Type B pancreatic cell (in vitro differentiated cells): ENCODE data around the gene PLPP3. TPM values are rescaled to one million over a fixed set of nuclear protein-coding genes. Genes with fewer than 3 reads are reported as not detected.

Experiments used
- DNase-seq: peaks from one replicate; pipeline ENCODE4 v3.0.0; 2021; ENCODE audit warnings: mixed read lengths; ENCODE audit not compliant: unreplicated experiment; ENCODE audit errors: extremely low spot score
- H3K27ac Mint-ChIP-seq: 2 replicates; pipeline ENCODE4 v1.8.0; 2021; ENCODE audit warnings: mild to moderate bottlenecking, mixed read lengths
- H3K27me3 Mint-ChIP-seq: 2 replicates; pipeline ENCODE4 v1.8.0; 2021; ENCODE audit warnings: mixed read lengths
- H3K36me3 Mint-ChIP-seq: 2 replicates; pipeline ENCODE4 v1.8.0; 2021; ENCODE audit warnings: mixed read lengths
- H3K4me1 Mint-ChIP-seq: one replicate; pipeline ENCODE4 v1.8.0; 2021; ENCODE audit warnings: mixed read lengths; ENCODE audit not compliant: unreplicated experiment
- H3K4me3 Mint-ChIP-seq: 2 replicates; pipeline ENCODE4 v1.8.0; 2021; ENCODE audit warnings: mild to moderate bottlenecking, mixed read lengths
- H3K9me3 Mint-ChIP-seq: 2 replicates; pipeline ENCODE4 v1.8.0; 2021; ENCODE audit warnings: mixed read lengths
- total RNA-seq: library from RNA; stranded (reverse); gene quantifications from 2 replicates; pipeline ENCODE4 v1.2.1, GENCODE V29; 2021; ENCODE audit warnings: low replicate concordance
- TF ChIP-seq, protein P1 (sequence below): fragments of 200-600 bp; sonication (generic); conservative IDR thresholded peaks from 2 replicates; pipeline ENCODE4 v1.5.0; 2021; ENCODE audit warnings: antibody characterized with exemption, mild to moderate bottlenecking

Gene PLPP3
- total RNA-seq, 1 donor from 2014 or later: 79.0 TPM

DNA sequence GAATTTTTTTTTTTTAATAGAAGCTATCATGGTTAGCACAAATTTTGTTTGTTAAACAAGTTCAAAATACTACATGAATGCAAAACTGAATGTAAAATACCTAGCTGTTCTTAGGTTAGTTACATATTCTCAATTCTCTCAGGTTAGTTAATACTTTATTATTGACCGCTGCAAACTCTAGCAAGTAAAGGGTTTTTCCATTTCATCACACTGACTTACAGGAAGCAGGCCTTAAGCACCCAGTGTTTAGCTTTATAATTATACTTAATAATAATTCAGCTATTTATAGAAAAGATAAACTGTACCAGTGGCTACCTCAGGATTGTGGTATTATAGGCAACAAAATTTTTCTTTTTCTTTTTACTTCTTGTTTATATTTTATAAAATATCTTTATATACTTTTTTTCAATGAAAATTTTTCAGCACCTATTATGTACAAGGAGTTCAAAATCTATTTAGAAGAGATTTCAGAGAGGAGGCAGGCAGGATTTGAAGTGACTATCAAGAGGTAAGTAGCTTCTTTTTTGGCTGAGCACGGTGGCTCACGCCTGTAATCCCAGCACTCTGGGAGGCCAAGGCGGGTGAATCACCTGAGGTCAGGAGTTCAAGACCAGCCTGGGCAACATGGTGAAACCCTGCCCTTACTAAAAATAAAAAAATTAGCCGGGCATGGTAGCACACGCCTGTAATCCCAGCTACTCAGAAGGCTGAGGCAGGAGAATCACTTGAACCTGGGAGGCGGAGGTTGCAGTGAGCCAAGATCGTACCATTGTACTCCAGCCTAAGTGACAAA, 17.9 kb downstream of the PLPP3 start:
- H3K36me3 Mint-ChIP-seq: peaks cover 20% of the 10 kb centered on the region
- H3K4me3 Mint-ChIP-seq: no peak overlapping the region
- no peak overlapping the region for H3K27ac Mint-ChIP-seq
- H3K9me3 Mint-ChIP-seq: no peaks in the 10 kb centered on the region
- no peaks in the 10 kb centered on the region for H3K27me3 Mint-ChIP-seq
- DNase-seq: no peak
- TF ChIP-seq, protein P1, sequence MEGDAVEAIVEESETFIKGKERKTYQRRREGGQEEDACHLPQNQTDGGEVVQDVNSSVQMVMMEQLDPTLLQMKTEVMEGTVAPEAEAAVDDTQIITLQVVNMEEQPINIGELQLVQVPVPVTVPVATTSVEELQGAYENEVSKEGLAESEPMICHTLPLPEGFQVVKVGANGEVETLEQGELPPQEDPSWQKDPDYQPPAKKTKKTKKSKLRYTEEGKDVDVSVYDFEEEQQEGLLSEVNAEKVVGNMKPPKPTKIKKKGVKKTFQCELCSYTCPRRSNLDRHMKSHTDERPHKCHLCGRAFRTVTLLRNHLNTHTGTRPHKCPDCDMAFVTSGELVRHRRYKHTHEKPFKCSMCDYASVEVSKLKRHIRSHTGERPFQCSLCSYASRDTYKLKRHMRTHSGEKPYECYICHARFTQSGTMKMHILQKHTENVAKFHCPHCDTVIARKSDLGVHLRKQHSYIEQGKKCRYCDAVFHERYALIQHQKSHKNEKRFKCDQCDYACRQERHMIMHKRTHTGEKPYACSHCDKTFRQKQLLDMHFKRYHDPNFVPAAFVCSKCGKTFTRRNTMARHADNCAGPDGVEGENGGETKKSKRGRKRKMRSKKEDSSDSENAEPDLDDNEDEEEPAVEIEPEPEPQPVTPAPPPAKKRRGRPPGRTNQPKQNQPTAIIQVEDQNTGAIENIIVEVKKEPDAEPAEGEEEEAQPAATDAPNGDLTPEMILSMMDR: no peak
- peaks cover 67% of the 10 kb centered on the region for H3K4me1 Mint-ChIP-seq

DNA sequence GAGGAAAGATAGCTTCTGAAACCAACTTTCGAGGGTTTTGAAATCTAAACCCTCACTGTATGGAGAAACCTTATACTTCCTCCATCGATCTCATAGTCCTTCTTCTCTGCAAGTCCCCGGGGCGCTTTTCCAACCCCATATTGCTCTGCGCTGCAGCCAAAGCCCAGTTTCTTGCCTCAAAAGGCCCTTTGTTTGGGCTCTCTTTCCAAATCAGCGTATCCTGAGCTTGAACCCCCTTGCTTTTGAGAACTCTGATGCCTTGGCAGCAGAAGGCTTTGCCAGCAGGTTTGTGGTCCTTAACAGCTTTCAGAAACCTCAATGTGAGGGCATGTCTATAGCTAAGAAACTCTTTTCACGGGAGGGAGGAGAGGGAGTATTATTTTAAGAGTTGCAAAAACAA, 21.6 kb downstream of the PLPP3 start:
- Mint-ChIP-seq H3K4me3 (no peak overlapping the region), H3K4me1 (peaks cover 54% of the 10 kb centered on the region), H3K36me3 (peaks cover 21% of the 10 kb centered on the region), H3K9me3 (no peaks in the 10 kb centered on the region), H3K27me3 (no peaks in the 10 kb centered on the region), H3K27ac (no peak overlapping the region)
- DNase-seq: no peak
- TF ChIP-seq, protein P1: no peak

DNA sequence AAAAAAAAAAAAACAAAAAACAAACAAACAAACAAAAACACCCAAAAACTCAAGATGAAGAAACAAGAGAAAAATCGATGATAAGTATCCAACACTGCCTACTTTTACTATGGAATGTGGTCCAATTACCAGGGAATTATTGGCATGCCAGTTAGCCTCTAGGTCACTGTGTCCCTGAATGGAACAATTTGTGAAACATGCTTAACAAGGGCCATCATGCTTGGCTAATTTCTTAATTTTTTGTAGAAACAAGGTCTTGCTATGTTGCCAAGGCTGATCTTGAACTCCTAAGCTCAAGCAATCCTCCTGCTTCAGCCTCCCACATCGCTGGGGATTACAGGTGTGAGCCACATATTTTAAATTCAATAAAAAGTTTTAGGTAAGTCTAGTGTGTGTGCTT, 23.9 kb downstream of the PLPP3 start:
- Mint-ChIP-seq H3K4me1 (peaks cover 52% of the 10 kb centered on the region), H3K27me3 (no peaks in the 10 kb centered on the region), H3K9me3 (no peaks in the 10 kb centered on the region), H3K27ac (no peak overlapping the region), H3K36me3 (peaks cover 21% of the 10 kb centered on the region), H3K4me3 (no peak overlapping the region)
- TF ChIP-seq, protein P1: no peak
- no peak for DNase-seq

DNA sequence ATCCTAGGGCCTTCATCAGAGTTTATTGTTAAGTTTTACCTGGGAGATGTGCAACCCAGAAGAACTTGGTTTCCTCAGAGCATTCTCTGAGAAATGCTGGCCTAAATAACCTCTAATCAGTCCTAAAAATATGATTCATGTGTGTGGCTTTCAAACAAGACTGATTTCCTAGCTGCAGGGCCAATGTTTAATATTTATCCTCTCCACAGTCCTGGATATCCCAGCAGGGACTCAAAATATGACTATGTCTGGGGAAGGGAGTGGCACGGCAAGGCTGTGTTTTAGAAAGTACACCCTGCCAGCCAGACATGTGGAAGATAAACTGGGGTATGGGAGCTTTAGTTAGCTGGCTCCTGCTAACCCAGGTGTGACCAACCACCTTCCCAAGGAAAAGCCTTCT, 26.3 kb downstream of the PLPP3 start:
- H3K9me3 Mint-ChIP-seq: no peaks in the 10 kb centered on the region
- DNase-seq: no peak
- H3K4me1 Mint-ChIP-seq: peaks cover 56% of the 10 kb centered on the region
- H3K27me3 Mint-ChIP-seq: no peaks in the 10 kb centered on the region
- H3K4me3 Mint-ChIP-seq: no peak overlapping the region
- peaks cover 13% of the 10 kb centered on the region for H3K36me3 Mint-ChIP-seq
- no peak overlapping the region for H3K27ac Mint-ChIP-seq
- TF ChIP-seq, protein P1: no peak

DNA sequence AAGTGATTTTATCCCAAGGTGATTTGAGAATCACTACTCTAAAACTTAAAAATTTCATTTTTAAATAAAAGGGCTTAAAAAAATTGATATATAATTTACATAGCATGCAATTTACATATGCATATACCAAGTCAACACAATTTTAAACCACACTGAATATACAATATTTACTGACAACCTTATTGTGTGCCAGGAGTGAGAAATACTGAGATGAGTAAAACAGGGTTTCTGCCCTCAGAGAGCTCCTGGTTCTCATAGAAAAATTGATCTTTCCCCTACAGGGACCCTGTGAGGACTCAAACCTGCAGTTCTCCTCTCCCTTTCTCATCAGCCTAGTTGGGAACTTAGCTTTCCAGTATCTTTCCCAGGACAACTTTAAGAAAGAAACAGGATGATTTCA, 27.0 kb downstream of the PLPP3 start:
- TF ChIP-seq, protein P1: no peak
- H3K27ac Mint-ChIP-seq: no peak overlapping the region
- peaks cover 57% of the 10 kb centered on the region for H3K4me1 Mint-ChIP-seq
- DNase-seq: no peak
- peak overlapping the region; percentile 2 for H3K4me3 Mint-ChIP-seq
- H3K36me3 Mint-ChIP-seq: peaks cover 13% of the 10 kb centered on the region
- no peaks in the 10 kb centered on the region for H3K9me3 Mint-ChIP-seq
- H3K27me3 Mint-ChIP-seq: no peaks in the 10 kb centered on the region
